Cerebellar nuclear complex (tissue), 1 donor: Measurements from ENCODE around the gene CCDC121.
"Not testable (repeated sequence)": the region's sequence is repeated elsewhere in the genome, so short reads cannot be mapped to it uniquely, and the experiment has no call there.

Experiments
- DNase-seq, 2 experiments: peaks; one replicate each; lab custom pipeline; 2025; lab: John Stamatoyannopoulos, UW

Gene CCDC121

GRCh38 chr2:27636766-27637165, 8.0 kb upstream of the CCDC121 start:
- no peak for DNase-seq

- DNase-seq: no peak
These were observed 5.5 kb upstream of the CCDC121 start for GRCh38 chr2:27634291-27634690.

DNA sequence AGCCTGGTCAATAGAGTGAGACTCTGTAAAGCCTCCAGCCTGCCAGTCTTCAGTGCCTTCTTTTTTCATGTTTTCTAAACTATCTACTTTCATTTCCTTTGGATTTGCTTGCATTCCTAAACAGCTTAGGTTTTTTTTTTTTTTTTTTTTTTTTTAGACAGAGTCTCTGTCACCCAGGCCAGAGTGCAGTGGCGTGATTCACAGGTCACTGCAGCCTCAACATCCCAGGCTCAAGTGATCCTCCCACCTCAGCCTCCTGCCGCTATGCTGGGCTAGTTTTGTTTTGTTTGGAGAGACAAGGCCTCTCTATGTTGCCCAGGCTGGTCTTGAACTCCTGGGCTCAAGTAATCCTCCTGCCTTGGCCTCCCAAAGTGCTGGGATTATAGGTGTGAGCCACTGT, 1.4 kb upstream of the CCDC121 start:
- not testable (repeated sequence) for DNase-seq

GRCh38 chr2:27627963-27628766, 647 bp downstream of the CCDC121 start:
- no peak for DNase-seq

- not testable (repeated sequence) for DNase-seq
These were observed 1.9 kb downstream of the CCDC121 start for GRCh38 chr2:27626921-27627320.

DNA sequence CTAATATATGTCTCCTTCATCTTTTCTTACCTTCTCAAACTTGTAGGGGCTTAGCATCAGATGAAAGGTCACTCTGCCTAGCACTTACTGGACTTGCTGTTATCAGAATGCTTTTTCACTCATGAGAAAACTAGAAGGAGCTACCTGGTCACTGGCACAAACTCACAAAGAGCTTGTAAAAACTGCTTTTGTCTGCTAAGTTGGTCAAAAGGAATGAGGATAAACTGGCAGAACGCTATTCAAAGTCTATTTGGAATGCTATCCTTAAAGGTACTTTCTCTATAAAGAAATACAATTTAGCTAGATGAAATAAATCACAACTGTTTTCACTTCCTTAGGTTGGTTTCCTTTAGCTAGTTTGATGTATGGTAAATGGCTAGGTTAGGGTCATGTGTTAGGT, 2.5 kb downstream of the CCDC121 start:
- not testable (repeated sequence) for DNase-seq

DNA sequence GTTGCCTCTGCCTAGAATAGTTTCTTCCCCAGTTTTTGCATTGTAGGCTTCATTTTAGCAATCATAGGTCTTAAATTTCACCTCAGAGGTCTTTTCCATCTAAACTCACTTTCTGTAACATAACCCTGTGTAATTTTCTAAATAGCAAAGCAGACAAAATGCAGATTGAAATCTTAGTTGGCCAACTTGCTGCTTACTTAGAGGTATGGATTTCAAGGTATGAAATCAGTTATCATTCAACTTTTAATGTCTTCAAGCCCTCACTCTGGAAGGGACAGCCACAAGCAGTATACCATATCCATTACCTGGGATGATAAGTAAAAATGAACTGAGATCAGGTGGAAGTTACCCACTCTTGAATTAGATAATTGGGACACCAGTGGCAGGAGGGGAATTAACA, 3.9 kb downstream of the CCDC121 start:
- no peak for DNase-seq

- no peak for DNase-seq
These were observed 5.9 kb downstream of the CCDC121 start for GRCh38 chr2:27622921-27623384.

DNA sequence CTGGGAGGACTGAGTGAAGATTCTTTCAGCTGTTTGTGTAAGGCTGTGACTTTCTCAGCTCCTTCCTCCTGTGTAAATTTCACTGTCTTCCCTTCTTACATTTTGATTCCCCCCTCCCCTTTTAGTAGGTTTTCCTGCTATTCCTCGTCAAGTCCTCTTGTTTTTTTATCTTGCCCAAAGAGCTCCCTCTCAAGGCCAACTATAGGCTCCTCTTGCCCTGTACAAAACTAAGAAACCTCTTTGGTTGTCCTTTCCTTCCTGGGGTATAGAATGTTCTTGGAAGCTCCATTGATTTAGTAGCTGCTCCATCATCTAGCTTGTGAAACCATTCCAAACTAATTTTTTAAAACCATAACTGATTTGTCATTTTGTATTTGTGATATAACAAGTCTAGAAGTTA, 7.3 kb downstream of the CCDC121 start:
- DNase-seq: no peak

DNA sequence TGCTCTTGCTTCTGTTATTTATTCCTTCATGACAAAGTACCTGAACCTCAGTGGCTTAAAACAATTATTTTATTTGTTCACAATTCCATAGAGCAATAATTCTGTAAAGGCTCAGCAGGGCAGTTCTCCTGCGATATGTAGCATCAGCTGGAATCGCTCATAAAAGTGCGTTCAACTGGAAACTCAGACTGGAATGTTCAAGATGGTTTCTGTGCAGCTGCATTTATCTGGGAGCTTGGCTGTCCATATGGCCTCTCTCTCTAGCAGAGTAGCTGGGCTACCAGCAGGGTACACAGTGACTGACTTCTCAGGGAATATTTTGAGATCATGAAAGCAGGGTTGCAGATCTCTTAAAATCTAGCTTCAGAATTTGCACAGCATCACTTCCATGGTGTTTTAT, 13.5 kb downstream of the CCDC121 start:
- no peak for DNase-seq

- DNase-seq: no peak
These were observed 14.8 kb downstream of the CCDC121 start for GRCh38 chr2:27613985-27614384.

DNA sequence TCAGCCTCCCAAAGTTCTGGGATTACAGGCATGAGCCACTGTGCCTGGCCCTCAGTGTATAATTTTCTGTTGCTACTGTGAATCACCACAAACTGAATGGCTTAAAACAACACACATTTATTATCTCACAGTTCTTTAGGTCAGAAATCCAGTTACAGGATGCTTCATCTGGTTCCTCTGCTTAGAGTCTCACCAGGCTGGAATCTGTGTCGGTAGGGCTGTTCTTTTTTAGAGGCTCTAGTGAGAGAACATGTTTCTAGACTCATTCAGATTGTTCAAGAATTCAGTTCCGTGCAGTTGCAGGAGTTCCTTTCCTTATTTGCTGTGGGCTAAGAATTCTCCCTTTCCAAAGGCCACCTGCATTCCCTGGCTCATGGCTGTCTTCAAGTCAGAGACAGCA, 22.2 kb downstream of the CCDC121 start:
- no peak for DNase-seq

- DNase-seq: no peak
These were observed 32.2 kb downstream of the CCDC121 start for GRCh38 chr2:27596627-27597026.

GRCh38 chr2:27595412-27595811, 33.4 kb downstream of the CCDC121 start:
- not testable (repeated sequence) for DNase-seq

DNA sequence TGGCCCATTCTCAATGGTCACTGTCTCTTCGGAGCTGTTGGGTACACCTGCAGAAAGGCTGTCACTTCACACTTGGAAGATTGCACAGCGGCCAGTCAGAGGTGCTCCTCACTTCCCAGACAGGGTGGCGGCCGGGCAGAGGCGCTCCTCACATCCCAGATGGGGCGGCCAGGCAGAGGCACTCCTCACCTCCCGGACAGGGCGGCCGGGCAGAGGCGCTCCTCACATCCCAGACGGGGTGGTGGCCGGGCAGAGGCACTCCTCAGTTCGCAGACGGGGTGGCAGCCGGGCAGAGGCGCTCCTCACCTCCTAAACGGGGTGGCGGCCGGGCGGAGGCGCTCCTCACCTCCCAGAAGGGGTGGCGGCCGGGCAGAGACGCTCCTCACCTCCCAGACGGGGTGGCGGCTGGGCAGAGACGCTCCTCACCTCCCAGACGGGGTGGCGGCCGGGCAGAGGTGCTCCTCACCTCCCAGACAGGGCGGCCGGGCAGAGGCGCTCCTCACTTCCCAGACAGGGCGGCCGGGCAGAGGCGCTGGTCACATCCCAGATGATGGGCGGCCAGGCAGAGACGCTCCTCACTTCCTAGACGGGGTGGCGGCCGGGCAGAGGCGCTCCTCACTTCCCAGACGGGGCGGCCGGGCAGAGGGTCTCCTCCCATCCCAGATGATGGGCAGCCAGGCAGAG, 34.6 kb downstream of the CCDC121 start:
- not testable (repeated sequence) for DNase-seq

DNA sequence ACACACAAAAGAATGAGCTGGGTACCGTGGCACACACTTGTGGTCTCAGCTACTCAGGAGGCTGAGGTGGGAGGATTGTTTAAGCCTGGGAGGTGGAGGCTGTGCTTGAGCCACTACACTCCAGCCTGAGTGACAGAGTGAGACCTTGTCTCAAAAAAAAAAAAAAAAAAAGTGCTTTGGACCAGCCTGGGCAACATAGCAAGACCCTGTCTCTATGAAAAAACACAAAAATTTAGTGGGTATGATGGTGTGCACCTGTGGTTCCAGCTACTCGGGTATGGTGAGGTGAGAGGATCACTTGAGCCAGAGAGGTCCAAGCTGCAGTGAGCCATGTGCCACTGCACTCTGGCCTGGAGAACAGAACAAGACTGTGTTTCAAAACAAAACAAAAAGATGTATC, 35.6 kb downstream of the CCDC121 start:
- DNase-seq: no peak

DNA sequence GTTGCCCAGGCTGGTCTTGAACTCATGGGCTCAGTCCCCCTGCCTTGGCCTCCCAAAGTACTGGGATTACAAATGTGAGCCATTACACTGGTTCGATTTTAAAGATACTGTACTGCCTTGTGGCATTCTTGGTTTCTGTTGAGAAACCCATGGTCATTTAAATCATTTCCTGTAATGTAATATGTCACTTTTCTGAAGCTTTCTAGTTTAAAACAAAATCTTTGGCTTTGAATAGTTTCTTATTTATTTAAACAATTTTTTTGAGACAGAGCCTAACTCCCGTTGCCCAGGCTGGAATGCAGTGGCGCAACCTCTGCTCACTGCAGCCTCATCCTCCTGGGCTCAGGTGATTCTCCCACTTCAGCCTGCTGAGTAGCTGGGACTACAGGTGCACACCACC, 37.1 kb downstream of the CCDC121 start:
- DNase-seq: no peak

GRCh38 chr2:27588308-27588707, 40.5 kb downstream of the CCDC121 start:
- DNase-seq: no peak

GRCh38 chr2:27587025-27587424, 41.8 kb downstream of the CCDC121 start:
- DNase-seq: no peak

DNA sequence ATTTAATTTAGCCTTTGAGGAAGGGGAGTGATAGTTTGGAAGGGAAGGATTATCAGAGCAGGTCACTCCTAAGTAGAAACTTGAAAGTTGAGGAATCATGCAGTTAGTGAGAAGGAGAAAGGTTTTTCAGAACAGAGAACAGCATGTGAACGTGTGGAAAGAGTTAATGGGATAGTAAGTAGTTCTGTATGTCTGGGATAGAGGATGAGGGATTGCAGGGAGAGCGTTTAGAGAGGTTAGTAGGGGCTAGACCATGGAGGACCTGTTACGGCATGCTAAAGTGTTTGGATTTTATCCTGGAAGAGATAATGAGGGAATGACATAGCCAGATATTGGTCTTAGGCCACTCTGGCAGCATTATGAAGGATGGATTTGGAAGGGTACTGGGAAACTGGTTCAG, 44.2 kb downstream of the CCDC121 start:
- DNase-seq: no peak

DNA sequence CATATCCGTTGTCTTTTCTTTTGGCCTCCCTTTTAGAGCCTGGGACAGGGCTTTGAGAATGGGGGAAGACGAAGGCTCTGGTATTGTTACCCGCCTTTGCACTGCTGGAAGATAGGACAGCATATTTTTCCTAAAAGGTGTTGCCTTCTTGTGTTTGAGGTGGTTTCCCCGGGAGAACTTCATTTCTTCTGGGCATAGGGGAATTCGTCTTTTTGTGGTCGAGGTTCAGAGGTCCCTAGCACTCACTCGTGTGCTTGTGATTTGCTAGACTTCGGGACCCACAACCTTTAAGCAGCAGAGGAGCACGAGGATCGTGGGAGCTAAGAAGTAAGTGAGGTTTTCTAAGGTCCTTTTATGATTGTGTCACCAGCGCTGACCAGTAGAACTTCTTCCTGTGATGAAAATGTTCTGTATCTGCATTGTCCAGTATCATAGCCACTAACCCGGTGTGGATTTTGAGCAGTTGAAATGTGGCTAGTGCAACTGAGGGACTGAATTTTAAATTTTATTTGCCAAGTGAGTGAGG, 45.4 kb downstream of the CCDC121 start:
- no peak for DNase-seq

DNA sequence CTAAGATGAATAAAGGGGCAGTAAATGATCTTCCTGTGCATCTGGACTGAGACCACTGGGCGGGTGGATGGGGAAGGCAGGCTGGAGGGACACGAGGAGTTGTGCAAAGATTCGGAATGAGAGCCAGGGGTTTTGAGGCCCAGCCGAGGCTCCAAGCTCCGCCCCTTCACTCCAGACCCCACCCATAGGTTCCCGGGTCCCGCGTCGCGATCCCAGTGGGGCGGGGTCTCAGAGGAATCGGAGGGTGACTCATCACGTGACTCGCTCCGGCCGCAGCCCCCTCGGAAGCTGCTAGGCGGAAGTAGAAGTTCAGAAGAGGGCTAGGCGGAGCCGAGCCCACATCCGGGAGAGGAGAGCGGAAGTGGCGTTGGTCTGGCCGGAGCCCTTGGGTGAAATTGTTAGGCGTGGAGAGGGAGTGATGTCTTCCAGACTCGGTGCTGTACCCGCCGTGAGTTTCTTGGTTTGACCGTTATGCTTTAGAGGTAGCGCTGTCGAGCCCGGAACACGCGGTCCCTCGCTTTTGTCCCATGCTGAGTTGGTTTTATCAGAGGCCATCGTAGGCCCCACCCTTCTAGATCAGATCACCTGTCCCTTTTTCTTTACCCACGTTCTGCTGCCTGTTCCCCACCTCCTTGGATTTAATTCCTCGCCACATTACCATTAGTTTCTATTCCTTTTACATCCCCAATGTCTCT, 46.0 kb downstream of the CCDC121 start, which contains the start of gene ZNF512:
Gene ZNF512, plus strand, starts transcription at position 348 of the 695 bp plus-strand sequence. Its CDS starts 71 bp downstream, at position 419.
- peak in 1 of 2 experiments; percentile 14 for DNase-seq
